ENCODE measurements around the gene MRPL16. TPM values are rescaled to one million over a fixed set of nuclear protein-coding genes. Genes with fewer than 3 reads are reported as not detected.
"Not testable (repeated sequence)": the region's sequence is repeated elsewhere in the genome, so short reads cannot be mapped to it uniquely, and the experiment has no call there.

The MRPL16 gene
- total and polyA plus RNA-seq, 2 experiments from 2014 or later: 77.4 to 176 TPM

- Mint-ChIP-seq H3K36me3 (ENCODE audit: low read depth) (no peaks in the 10 kb centered on the region), H3K4me3 (no peak overlapping the region), H3K9me3 (no peaks in the 10 kb centered on the region), H3K27me3 (ENCODE audit: insufficient read depth, low read depth, poor library complexity) (no peaks in the 10 kb centered on the region), H3K4me1 (peaks cover 12% of the 10 kb centered on the region), H3K27ac (no peak overlapping the region)
- Histone ChIP-seq H3K27me3 (ENCODE audit: insufficient read depth) (no peaks in the 10 kb centered on the region), H3K27ac (ENCODE audit: low read depth) (no peak overlapping the region), H3F3A (replicated peaks; ENCODE audit: low read depth) (no peaks in the 10 kb centered on the region), H3K4me2 (no peak overlapping the region), H3K4me3 (no peak overlapping the region), H3K36me3 (ENCODE audit: insufficient read depth) (no peaks in the 10 kb centered on the region), H4K20me1 (replicated peaks; ENCODE audit: insufficient read depth) (no peaks in the 10 kb centered on the region), H3K79me2 (replicated peaks; ENCODE audit: insufficient read depth) (no peaks in the 10 kb centered on the region), H2AFZ (no peak overlapping the region), H3K4me1 (ENCODE audit: insufficient read depth) (peaks cover 9% of the 10 kb centered on the region; the same call in 1 of the 2 replicates), H3K9me2 (ENCODE audit: insufficient read depth) (0 out of 2 replicates have a peak, but pooled peaks cover 7% of the 10 kb centered on the region)
- TF ChIP-seq ETS1 (IDR thresholded peaks at IDR 0.05): no peak
- ATAC-seq (no peak), DNase-seq (ENCODE audit: low spot score) (no peak)
Measured at GRCh38 chr11:59854871-59855270, 44.3 kb upstream of the MRPL16 start.

GRCh38 chr11:59851416-59851815, 40.8 kb upstream of the MRPL16 start:
- H3K9me2 ChIP-seq (ENCODE audit: insufficient read depth); H3K4me1 Mint-ChIP-seq; H3K27me3 Mint-ChIP-seq (ENCODE audit: insufficient read depth, low read depth, poor library complexity); H3K27ac Mint-ChIP-seq; H3K27me3 ChIP-seq (ENCODE audit: insufficient read depth); DNase-seq (ENCODE audit: low spot score); H3K4me3 ChIP-seq; H3K27ac ChIP-seq (ENCODE audit: low read depth); H3K36me3 ChIP-seq (ENCODE audit: insufficient read depth); H3K36me3 Mint-ChIP-seq (ENCODE audit: low read depth); H3K4me1 ChIP-seq (ENCODE audit: insufficient read depth); H3K9me3 Mint-ChIP-seq; H3K4me3 Mint-ChIP-seq; ATAC-seq; H2AFZ ChIP-seq; H4K20me1 ChIP-seq (replicated peaks; ENCODE audit: insufficient read depth); H3K79me2 ChIP-seq (replicated peaks; ENCODE audit: insufficient read depth); H3K4me2 ChIP-seq; H3F3A ChIP-seq (replicated peaks; ENCODE audit: low read depth): not testable (repeated sequence)

- not testable (repeated sequence) for H3K4me1 Mint-ChIP-seq; H3K27ac Mint-ChIP-seq; H3K9me2 ChIP-seq (ENCODE audit: insufficient read depth); H3K4me2 ChIP-seq; H3F3A ChIP-seq (replicated peaks; ENCODE audit: low read depth); H3K79me2 ChIP-seq (replicated peaks; ENCODE audit: insufficient read depth); H3K4me3 Mint-ChIP-seq; H3K36me3 ChIP-seq (ENCODE audit: insufficient read depth); H3K36me3 Mint-ChIP-seq (ENCODE audit: low read depth); H2AFZ ChIP-seq; H3K27me3 Mint-ChIP-seq (ENCODE audit: insufficient read depth, low read depth, poor library complexity); H3K9me3 Mint-ChIP-seq; H3K27ac ChIP-seq (ENCODE audit: low read depth); ATAC-seq; H3K4me3 ChIP-seq; H4K20me1 ChIP-seq (replicated peaks; ENCODE audit: insufficient read depth); DNase-seq (ENCODE audit: low spot score); H3K27me3 ChIP-seq (ENCODE audit: insufficient read depth)
- peaks cover 15% of the 10 kb centered on the region for H3K4me1 ChIP-seq (ENCODE audit: insufficient read depth)
Measured at GRCh38 chr11:59849551-59849950, 39.0 kb upstream of the MRPL16 start.

- peaks cover 2% of the 10 kb centered on the region for H3K27me3 Mint-ChIP-seq (ENCODE audit: insufficient read depth, low read depth, poor library complexity)
- no peaks in the 10 kb centered on the region for H3K36me3 Mint-ChIP-seq (ENCODE audit: low read depth)
- TF ChIP-seq JUNB (IDR thresholded peaks at IDR 0.05; ENCODE audit: unreplicated experiment) (no peak), CTCF (conservative IDR thresholded peaks at IDR 0.05; ENCODE audit: low read depth in 2 of 2) (no peak), NANOG (IDR thresholded peaks at IDR 0.05; ENCODE audit: borderline replicate concordance) (no peak), ETS1 (IDR thresholded peaks at IDR 0.05) (no peak), EZH2 (IDR thresholded peaks at IDR 0.05; ENCODE audit: low read depth, unreplicated experiment) (no peak), STAT1 (IDR thresholded peaks at IDR 0.05; ENCODE audit: unreplicated experiment) (no peak), EZH2phosphoT487 (IDR thresholded peaks at IDR 0.05; ENCODE audit: unreplicated experiment) (no peak), POLR2AphosphoS5 (IDR thresholded peaks at IDR 0.05; ENCODE audit: low read depth) (no peak), ZNF331 (CRISPR knock-in tag; IDR thresholded peaks at IDR 0.05; ENCODE audit: low read depth) (no peak)
Measured at GRCh38 chr11:59849129-59849528, 38.6 kb upstream of the MRPL16 start.

More at GRCh38 chr11:59849129-59849528, 38.6 kb upstream of the MRPL16 start:
- no peaks in the 10 kb centered on the region for H3K36me3 ChIP-seq (ENCODE audit: insufficient read depth)
- H3K9me3 Mint-ChIP-seq: no peaks in the 10 kb centered on the region
- H3K9me2 ChIP-seq (ENCODE audit: insufficient read depth): 0 out of 2 replicates have a peak, but pooled peaks cover 7% of the 10 kb centered on the region
- no peaks in the 10 kb centered on the region for H3F3A ChIP-seq (replicated peaks; ENCODE audit: low read depth)
- peaks cover 6% of the 10 kb centered on the region for H3K4me1 Mint-ChIP-seq
- H4K20me1 ChIP-seq (replicated peaks; ENCODE audit: insufficient read depth): no peaks in the 10 kb centered on the region
- DNase-seq (ENCODE audit: low spot score) (no peak), ATAC-seq (no peak)
- no peak overlapping the region for H3K4me2 ChIP-seq
- no peak overlapping the region for H2AFZ ChIP-seq
- peaks cover 15% of the 10 kb centered on the region for H3K4me1 ChIP-seq (ENCODE audit: insufficient read depth)
- no peak overlapping the region for H3K4me3 ChIP-seq
- no peak overlapping the region for H3K27ac ChIP-seq (ENCODE audit: low read depth)
- no peak overlapping the region for H3K4me3 Mint-ChIP-seq
- no peaks in the 10 kb centered on the region for H3K27me3 ChIP-seq (ENCODE audit: insufficient read depth)
- H3K27ac Mint-ChIP-seq: no peak overlapping the region
- H3K79me2 ChIP-seq (replicated peaks; ENCODE audit: insufficient read depth): no peaks in the 10 kb centered on the region

Measured in GM23338 (cell line).